Heart left ventricle (tissue), 13 donors: ENCODE measurements around the gene DSG2.

Experiments used
- CTCF ChIP-seq, 12 donors: fragments of 200-600 bp; sonication (generic) in 4 of 12; IDR thresholded peaks; one replicate each; pipeline versions ENCODE4 v1.5.0 to v1.8.0; 2018 to 2022; ENCODE audit warnings: antibody characterized with exemption in 12 of 12, mild to moderate bottlenecking in 5 of 12
- POLR2A ChIP-seq, 2 donors: fragments of 450-650 bp; IDR thresholded peaks; one replicate each; pipeline ENCODE4 v1.6.1; 2017; ENCODE audit warnings: antibody characterized with exemption in 2 of 2, mild to moderate bottlenecking in 2 of 2, moderate library complexity in 2 of 2
- donor health status: ischemic (EF 13 %, LVEDD 7.1; RV severe dilation, severe dysfunction).
- donor health status: DM: no; HTN: yes; CAD: no.
- donor health status: DM: no; HTN: no; CAD: no.
- donor health status: ischemic (EF 25% LVEDD 6.9; RV normal size, moderate dysfunction).
- donor health status: ischemic (EF 25% LVEDD 5.7; RV mildly dilated, moderate dysfunction).
- donor health status: ischemic (EF 35%, LVEDD 5.7; RV mildly dilated, moderate dysfunction).
- donor health status: nonischemic (EF 11% LVEDD 7.7; RV severe dilation, severe dysfunction).
- donor health status: DM: yes; HTN: yes; CAD: no.
- donor health status: PGD.
- donor health status: ischemic (EF 29% LVEDD 5.4; RV normal size, mild dysfunction).
- donor health status: nonischemic (EF 23%, LVEDD 6.1; RV moderate dilation, normal function).

GRCh38 chr18:31469629-31470028 is 28.3 kb upstream of the DSG2 start:
- TF ChIP-seq CTCF (IDR thresholded peaks at IDR 0.05): no peak
- TF ChIP-seq POLR2A (IDR thresholded peaks at IDR 0.05): no peak
